GM20431 (cell line): Measurements from ENCODE around the gene MAGEE1.

ENCODE experiments used
- in situ Hi-C: fragments of 300-500 bp; cut with MseI, MboI; formaldehyde crosslinking; loops from one replicate; pipeline ENCODE4 v1.15.0; 2020; ENCODE audit warnings: low sequenced_read_pairs; ENCODE audit not compliant: unreplicated experiment

Gene MAGEE1, protein sequence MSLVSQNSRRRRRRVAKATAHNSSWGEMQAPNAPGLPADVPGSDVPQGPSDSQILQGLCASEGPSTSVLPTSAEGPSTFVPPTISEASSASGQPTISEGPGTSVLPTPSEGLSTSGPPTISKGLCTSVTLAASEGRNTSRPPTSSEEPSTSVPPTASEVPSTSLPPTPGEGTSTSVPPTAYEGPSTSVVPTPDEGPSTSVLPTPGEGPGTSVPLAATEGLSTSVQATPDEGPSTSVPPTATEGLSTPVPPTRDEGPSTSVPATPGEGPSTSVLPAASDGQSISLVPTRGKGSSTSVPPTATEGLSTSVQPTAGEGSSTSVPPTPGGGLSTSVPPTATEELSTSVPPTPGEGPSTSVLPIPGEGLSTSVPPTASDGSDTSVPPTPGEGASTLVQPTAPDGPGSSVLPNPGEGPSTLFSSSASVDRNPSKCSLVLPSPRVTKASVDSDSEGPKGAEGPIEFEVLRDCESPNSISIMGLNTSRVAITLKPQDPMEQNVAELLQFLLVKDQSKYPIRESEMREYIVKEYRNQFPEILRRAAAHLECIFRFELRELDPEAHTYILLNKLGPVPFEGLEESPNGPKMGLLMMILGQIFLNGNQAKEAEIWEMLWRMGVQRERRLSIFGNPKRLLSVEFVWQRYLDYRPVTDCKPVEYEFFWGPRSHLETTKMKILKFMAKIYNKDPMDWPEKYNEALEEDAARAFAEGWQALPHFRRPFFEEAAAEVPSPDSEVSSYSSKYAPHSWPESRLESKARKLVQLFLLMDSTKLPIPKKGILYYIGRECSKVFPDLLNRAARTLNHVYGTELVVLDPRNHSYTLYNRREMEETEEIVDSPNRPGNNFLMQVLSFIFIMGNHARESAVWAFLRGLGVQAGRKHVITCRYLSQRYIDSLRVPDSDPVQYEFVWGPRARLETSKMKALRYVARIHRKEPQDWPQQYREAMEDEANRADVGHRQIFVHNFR

DNA sequence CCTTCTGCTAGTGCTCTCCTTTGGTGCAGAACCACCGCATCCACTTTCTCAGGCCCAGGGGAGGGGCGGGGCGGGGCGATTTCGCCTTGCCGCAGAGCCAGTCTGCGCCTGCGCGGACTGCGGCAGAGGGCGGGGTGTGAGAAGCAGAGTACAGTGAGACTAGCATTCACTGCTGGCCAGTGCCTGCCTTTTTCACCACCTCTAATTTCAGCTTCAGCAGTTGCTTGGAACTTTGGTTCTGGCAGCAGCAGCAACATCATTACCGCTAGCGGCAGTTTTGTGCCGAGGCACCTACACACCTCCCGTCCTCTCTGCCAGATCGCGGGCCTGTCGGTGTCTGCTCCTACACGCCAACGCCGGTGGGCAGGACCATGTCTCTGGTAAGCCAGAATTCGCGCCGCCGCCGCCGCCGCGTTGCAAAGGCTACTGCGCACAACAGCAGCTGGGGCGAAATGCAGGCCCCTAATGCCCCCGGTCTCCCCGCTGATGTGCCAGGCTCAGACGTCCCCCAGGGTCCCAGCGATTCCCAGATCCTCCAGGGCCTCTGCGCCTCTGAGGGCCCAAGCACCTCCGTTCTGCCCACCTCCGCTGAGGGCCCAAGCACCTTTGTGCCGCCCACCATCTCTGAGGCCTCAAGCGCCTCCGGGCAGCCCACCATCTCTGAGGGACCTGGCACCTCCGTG, at the start of gene MAGEE1:
TSS of gene MAGEE1 (plus strand) at position 151 of the 683 bp plus-strand sequence. CDS start at position 372, 221 bp downstream.
- in situ Hi-C loops, result no loop called here

DNA sequence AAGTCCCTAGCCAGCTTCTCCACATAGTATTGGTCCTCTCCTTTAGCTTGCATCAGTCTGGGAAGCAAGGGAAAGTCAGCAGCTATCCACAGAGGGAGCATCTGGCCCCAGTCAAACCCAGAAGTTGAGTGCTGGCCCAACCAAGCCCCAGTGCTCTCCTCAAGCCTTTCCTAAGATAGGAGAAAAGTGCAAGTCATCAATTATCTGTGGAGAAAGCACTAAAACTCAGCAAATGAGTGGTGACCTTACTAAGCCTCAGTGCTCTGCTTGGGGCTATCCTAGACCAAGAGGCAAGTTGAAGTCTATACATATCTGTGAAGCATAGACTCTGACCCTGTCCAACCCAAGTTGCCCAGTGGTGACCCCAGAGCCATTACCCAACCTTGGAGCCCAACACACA, 28.5 kb upstream of the MAGEE1 start:
- in situ Hi-C loops, result no loop called here

DNA sequence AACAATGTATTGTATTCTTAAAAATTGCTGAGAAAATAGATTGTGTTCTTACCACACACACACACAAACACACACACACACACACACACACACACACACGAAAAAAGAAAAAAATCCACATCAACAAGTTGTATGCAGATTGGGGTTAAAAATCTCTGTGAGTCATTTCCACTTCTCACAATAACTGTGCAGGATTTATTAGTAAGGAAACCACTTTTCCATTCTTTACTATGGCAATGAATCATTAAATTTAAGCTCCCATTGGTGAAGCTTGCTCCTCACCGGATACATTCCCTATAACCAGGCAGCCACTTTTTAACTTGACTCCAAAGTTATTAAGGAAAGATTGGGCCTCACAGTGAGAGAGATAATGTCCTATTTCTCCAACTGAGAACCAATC, 19.7 kb upstream of the MAGEE1 start:
- in situ Hi-C loops, result no loop called here

DNA sequence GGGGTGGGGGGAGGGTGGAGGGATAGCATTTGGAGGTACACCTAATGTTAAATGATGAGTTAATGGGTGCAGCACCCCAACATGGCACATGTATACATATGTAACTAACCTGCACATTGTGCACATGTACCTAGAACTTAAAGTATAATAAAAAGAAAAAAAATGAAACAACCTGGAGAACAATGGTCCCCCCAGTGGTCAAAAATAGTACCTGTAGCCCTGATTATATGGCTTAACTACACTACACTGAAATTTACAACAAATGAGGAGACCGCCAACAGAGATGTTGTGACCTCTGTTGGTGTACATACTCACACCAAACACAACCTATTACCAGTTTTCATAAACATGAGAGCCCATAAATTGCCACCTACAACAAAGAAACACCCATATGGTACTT, 7.3 kb upstream of the MAGEE1 start:
- in situ Hi-C loops, result no loop called here

DNA sequence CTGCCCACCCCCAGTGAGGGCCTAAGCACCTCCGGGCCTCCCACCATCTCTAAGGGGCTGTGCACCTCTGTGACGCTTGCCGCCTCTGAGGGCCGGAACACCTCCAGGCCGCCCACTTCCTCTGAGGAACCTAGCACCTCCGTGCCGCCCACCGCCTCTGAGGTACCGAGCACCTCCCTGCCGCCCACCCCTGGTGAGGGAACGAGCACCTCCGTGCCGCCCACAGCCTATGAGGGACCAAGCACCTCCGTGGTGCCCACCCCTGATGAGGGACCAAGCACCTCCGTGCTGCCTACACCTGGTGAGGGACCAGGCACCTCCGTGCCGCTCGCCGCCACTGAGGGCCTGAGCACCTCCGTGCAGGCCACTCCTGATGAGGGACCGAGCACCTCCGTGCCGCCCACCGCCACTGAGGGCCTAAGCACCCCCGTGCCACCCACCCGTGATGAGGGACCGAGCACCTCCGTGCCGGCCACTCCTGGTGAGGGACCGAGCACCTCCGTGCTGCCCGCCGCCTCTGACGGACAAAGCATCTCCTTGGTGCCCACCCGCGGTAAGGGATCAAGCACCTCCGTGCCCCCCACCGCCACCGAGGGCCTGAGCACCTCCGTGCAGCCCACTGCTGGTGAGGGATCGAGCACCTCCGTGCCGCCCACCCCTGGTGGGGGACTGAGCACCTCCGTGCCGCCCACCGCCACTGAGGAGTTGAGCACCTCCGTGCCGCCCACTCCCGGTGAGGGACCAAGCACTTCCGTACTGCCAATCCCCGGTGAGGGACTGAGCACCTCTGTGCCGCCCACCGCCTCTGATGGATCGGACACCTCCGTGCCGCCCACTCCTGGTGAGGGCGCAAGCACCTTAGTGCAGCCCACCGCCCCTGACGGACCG, 977 bp downstream of the MAGEE1 start:
- in situ Hi-C loops, result no loop called here

DNA sequence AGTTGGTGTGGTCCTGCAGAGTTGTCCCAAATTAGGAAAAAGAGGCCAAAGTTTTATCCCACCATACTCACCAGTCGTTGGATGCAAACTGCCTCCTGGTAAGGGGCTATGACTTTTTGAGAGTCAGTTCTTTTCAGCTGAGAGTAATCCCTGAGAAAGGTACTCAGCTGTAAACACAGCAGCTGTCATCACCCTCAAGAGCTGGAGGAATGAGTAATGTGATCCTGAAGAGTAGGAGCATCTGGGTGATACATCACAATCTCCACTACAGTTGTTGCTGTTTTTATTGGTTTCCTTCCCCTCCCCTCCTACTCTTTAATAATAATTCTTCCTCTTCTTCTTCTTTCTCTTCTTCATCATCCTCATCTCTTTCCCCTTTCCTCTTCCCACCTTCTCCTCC, 5.7 kb downstream of the MAGEE1 start:
- in situ Hi-C loops, result no loop called here

DNA sequence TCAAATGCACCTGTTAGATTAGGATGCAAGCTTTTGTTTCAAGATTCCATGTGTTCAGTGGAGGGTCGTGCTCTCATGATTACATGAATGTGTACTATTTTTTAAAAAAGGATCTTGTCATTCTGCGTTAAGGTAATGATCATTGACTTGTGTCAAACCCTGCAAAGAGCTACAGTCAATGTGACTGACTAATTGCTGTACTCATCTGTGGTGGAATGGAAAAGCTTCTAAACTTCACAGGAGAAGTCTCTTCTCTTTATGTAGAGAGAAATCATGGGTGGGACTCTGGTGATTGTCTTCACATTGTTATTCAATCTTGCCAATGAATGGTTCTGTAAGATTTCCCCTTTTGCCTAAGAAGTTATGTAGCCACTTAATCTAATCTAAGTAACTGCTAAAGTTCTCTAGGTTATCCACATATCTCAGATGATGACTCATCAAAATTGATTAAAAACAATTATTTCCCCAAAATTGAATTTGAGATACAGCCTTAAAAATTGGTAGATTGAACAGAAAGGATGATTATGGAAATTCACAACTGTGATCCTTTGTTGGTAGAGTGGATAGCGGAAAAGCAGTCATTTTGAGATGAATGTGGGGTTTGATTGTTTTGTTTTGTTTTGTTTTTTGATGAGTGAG, 6.7 kb downstream of the MAGEE1 start:
- in situ Hi-C loops, result no loop called here

DNA sequence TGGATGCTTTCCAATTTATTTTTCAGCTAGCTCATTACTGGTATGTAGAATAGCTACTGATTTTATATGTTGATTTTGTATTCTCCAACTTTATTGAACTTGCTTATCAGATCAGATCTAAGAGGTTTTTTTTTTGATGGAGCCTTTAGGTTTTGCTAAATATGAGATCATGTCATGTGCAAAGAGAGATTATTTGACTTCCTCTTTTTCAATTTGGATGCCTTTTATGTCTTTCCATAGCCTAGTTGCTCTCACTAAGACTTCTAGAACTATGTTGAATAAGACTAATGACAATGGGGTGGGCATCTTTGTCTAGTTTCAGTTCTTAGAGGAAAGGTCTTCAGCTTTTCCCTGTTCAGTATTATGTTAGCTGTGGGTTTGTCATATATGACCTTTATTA, 11.7 kb downstream of the MAGEE1 start:
- in situ Hi-C loops, result no loop called here

DNA sequence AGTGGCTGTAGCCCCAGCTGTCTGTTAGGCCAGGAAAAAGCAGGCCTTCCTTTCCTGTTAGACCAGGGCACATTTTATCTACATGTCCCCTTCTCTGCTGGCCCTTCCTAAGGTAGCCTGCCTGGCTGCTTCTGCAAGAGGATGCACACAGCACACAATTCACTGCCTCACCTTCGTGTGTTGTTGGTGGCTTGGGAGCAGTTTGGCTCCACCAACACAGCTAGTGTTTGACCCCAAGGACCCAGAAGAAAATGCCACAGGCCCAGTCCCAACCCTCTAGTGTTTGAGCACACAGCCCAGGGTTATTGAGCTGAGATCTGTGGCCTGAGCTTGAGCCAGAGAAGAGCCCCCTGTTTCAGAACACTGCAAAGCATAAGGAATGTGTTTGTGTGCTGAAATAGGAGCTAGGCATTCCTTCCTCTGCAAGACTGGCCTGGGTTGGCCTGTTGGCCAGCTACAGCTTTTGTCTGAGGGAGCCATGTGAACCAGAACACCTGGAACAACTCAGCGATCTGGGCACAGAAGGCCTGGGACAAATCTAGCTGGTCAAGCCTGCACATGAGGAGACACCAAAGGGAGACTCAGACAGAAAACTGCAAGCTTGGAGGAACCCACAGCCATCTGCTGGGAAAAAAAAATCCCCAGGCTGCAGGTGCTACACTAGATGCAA, 26.4 kb downstream of the MAGEE1 start:
- in situ Hi-C loops, result no loop called here

DNA sequence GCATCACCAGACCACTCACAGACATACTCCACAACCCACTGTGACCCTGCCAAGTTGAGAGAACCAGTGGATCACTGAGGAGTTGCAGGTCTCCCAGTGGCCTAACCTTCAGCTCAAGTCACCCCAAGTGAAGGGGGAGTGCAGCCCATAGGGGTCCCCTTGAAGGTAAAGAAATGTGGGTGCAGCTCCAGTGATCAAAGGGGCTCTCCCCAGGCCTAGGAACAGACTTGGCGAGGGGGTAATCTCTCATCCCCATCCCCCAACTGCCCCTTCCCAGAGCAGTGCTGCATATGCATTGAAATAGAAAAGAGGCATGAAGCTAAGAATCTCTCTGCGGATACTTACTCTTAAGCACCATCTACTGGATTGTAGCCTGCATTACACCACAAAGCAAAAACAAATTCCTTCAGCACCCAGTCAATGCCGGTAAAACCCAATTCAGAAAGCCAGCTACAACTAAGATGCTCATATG, 27.0 kb downstream of the MAGEE1 start:
- in situ Hi-C loops, result no loop called here

DNA sequence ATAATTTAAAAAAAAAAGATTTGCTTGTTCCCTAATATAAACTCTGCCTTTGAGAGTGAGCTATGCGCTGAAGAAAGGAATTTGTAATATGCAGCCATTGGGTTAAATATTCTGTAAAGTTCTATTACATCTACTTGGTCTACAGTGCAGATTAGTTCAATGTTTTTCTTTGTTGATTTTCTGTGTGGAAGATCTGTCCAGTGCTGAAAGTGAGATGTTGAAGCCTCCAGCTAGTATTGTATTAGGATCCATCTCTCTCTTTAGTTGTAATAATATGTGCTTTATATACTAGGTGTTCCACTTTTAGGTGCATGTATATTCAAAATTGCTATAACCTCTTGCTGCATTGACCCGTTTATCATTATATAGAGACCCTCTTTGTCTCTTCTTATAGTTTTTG, 49.8 kb downstream of the MAGEE1 start:
- in situ Hi-C loops, result no loop called here
